AG04449 (cell line): ENCODE data around the gene ASB1.

Experiments used
- CTCF ChIA-PET: fragments of 350-600 bp; formaldehyde crosslinking; extraction: SDS; loops from one replicate; lab custom pipeline; 2021; ENCODE audit warnings: antibody characterized with exemption; lab: Yijun Ruan, JAX
- POLR2A ChIA-PET: fragments of 400-600, 350-600 bp; formaldehyde crosslinking; extraction: SDS; loops from one replicate; lab custom pipeline; 2020; ENCODE audit warnings: antibody characterized with exemption, inconsistent platforms; lab: Yijun Ruan, JAX
- DNase-seq: peaks from one replicate; pipeline ENCODE4 v3.0.0-alpha.2; 2010; ENCODE audit warnings: low read depth, low spot score
- H3K4me3 ChIP-seq: 2 replicates; pipeline ENCODE4 v1.5.1; 2011; ENCODE audit warnings: low read depth, mild to moderate bottlenecking, control low read depth, low read length
- CTCF ChIP-seq: IDR thresholded peaks from one replicate; pipeline ENCODE4 v1.5.1; 2011; ENCODE audit warnings: mild to moderate bottlenecking, moderate library complexity, low read length, control low read depth, inconsistent platforms; ENCODE audit not compliant: insufficient read depth; ENCODE audit errors: missing control alignments

The ASB1 gene

GRCh38 chr2:238450440-238450861 lies 23.7 kb downstream of the ASB1 start:
- CTCF ChIA-PET, result interaction anchor here (5.1 kb wide), 1 partner anchor 80 kb away, joined by 27 read pairs; no protein-coding TSS in a partner anchor
- no peak for TF ChIP-seq CTCF
- POLR2A ChIA-PET, result no interaction called here
- DNase-seq, result no peak
- no peak overlapping the region for H3K4me3 ChIP-seq

- no peak for TF ChIP-seq CTCF
- ChIA-PET POLR2A (no interaction called here), CTCF (interaction anchor here (0.9 to 5.1 kb wide), 4 partner anchors 10 to 84 kb away, joined by 4 to 27 read pairs (median 5); no protein-coding TSS in a partner anchor)
- H3K4me3 ChIP-seq, result no peak overlapping the region
- DNase-seq, result no peak
Measured at GRCh38 chr2:238453842-238454241, 27.1 kb downstream of the ASB1 start.

GRCh38 chr2:238456449-238456848 lies 29.7 kb downstream of the ASB1 start:
- no peak for TF ChIP-seq CTCF
- ChIA-PET POLR2A (no interaction called here), CTCF (interaction anchor here (1.4 to 6.7 kb wide), 5 partner anchors 8 to 329 kb away, joined by 3 to 142 read pairs (median 6); no protein-coding TSS in a partner anchor)
- no peak for DNase-seq
- H3K4me3 ChIP-seq, result no peak overlapping the region

- H3K4me3 ChIP-seq, result no peak overlapping the region
- ChIA-PET POLR2A (no interaction called here), CTCF (interaction anchor here (1.0 to 6.7 kb wide), 7 partner anchors 8 to 100 kb away, joined by 3 to 142 read pairs (median 6); no protein-coding TSS in a partner anchor)
- DNase-seq, result no peak
- no peak for TF ChIP-seq CTCF
Measured at GRCh38 chr2:238456970-238457926, 30.5 kb downstream of the ASB1 start.

- no peak for TF ChIP-seq CTCF
- POLR2A ChIA-PET, result no interaction called here
- CTCF ChIA-PET, result interaction anchor here (1.0 to 6.7 kb wide), 4 partner anchors 8 to 101 kb away, joined by 3 to 142 read pairs (median 6); no protein-coding TSS in a partner anchor
- no peak for DNase-seq
- H3K4me3 ChIP-seq, result no peak overlapping the region
Measured at GRCh38 chr2:238457927-238458324, 31.2 kb downstream of the ASB1 start.

GRCh38 chr2:238458651-238459050 lies 31.9 kb downstream of the ASB1 start:
- no peak for TF ChIP-seq CTCF
- no peak for DNase-seq
- no peak overlapping the region for H3K4me3 ChIP-seq
- ChIA-PET CTCF (interaction anchor here (1.0 to 6.7 kb wide), 6 partner anchors 9 to 101 kb away, joined by 3 to 142 read pairs (median 3); no protein-coding TSS in a partner anchor), POLR2A (no interaction called here)
